ENCODE data around the gene KDM1B. TPM values are rescaled to one million over a fixed set of nuclear protein-coding genes. Genes with fewer than 3 reads are reported as not detected.
A peak's percentile ranks its signal among the peaks of the same experiment; 100 is the strongest.

The KDM1B gene
- total RNA-seq, 4 donors from 2014 or later: 14.5 to 29.9 (median 26.0) TPM

GRCh38 chr6:18160911-18161310 is 5.7 kb downstream of the KDM1B start:
- peak overlapping the region; percentile 55 to 76 (median 62) for H3K27ac ChIP-seq
- DNase-seq: no peak
- no peak for TF ChIP-seq CTCF (IDR thresholded peaks at IDR 0.05 in 4 of 5, conservative IDR thresholded peaks at IDR 0.05 in 1 of 5)
- TF ChIP-seq POLR2A (IDR thresholded peaks at IDR 0.05): no peak
- peaks cover 4 to 15% of the 10 kb centered on the region in 2 donors for H3K4me1 ChIP-seq
- no peaks in the 10 kb centered on the region for H3K27me3 ChIP-seq
- in situ Hi-C loops (cut with MboI; ENCODE audit: low sequenced_read_pairs in 4 of 4): no loop called here
- H3K4me3 ChIP-seq: no peak overlapping the region
- intact Hi-C loops (cut with DNase I; ENCODE audit: low total_unique reads): loop anchor here (5.0 kb wide), 1 partner anchor 56 kb away; no protein-coding TSS in a partner anchor
- H3K36me3 ChIP-seq: peaks cover 0 to 39% of the 10 kb centered on the region in 2 donors
- peak in 1 of 2 donors; percentile 8 for ATAC-seq
- no peaks in the 10 kb centered on the region for H3K9me3 ChIP-seq

GRCh38 chr6:18161431-18161830 is 6.2 kb downstream of the KDM1B start:
- intact Hi-C loops (cut with DNase I; ENCODE audit: low total_unique reads): loop anchor here (5.0 kb wide), 1 partner anchor 56 kb away; no protein-coding TSS in a partner anchor
- TF ChIP-seq CTCF (IDR thresholded peaks at IDR 0.05 in 4 of 5, conservative IDR thresholded peaks at IDR 0.05 in 1 of 5) (no peak), POLR2A (IDR thresholded peaks at IDR 0.05) (no peak)
- in situ Hi-C loops (cut with MboI; ENCODE audit: low sequenced_read_pairs in 4 of 4): no loop called here
- ATAC-seq: peak; percentile 95 to 97
- Histone ChIP-seq H3K27ac (peak overlapping the region; percentile 55 to 76 (median 62)), H3K4me3 (no peak overlapping the region), H3K36me3 (peaks cover 0 to 44% of the 10 kb centered on the region in 2 donors), H3K9me3 (no peaks in the 10 kb centered on the region), H3K27me3 (no peaks in the 10 kb centered on the region), H3K4me1 (peaks cover 0 to 11% of the 10 kb centered on the region in 2 donors)
- DNase-seq: peak; percentile 10 to 69

- TF ChIP-seq CTCF (IDR thresholded peaks at IDR 0.05 in 4 of 5, conservative IDR thresholded peaks at IDR 0.05 in 1 of 5) (no peak), POLR2A (IDR thresholded peaks at IDR 0.05) (no peak)
- intact Hi-C loops (cut with DNase I; ENCODE audit: low total_unique reads): loop anchor here (5.0 kb wide), 1 partner anchor 55 kb away; no protein-coding TSS in a partner anchor
- Histone ChIP-seq H3K27me3 (no peaks in the 10 kb centered on the region), H3K4me1 (peaks cover 0 to 11% of the 10 kb centered on the region in 2 donors), H3K9me3 (no peaks in the 10 kb centered on the region), H3K36me3 (peaks cover 0 to 54% of the 10 kb centered on the region in 2 donors), H3K4me3 (no peak overlapping the region), H3K27ac (peak overlapping the region in 2 of 4 donors; percentile 68 to 76)
- in situ Hi-C loops (cut with MboI; ENCODE audit: low sequenced_read_pairs in 4 of 4): no loop called here
- ATAC-seq (no peak), DNase-seq (no peak)
Measured at GRCh38 chr6:18162401-18162800, 7.2 kb downstream of the KDM1B start.

DNA sequence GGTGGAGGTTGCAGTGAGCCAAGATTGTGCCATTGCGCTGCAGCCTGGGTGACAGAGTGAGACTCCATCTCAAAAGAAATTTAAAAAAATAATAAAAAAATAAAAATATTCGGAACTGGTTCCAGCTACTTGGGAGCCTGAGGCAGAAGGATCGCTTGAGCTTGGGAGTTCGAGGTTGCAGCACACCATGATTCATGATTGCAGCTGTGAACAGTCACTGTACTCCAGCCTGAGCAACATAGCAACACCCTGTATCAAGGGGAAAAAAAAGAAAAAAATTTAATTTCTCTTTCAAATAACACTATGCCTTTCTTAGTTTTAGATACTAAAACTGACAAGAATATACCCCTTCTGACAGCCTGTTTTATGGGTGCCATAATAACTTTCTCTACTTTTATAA is 10.5 kb downstream of the KDM1B start:
- H3K4me1 ChIP-seq: peaks cover 0 to 10% of the 10 kb centered on the region in 2 donors
- no peaks in the 10 kb centered on the region for H3K9me3 ChIP-seq
- TF ChIP-seq CTCF (IDR thresholded peaks at IDR 0.05 in 4 of 5, conservative IDR thresholded peaks at IDR 0.05 in 1 of 5) (no peak), POLR2A (IDR thresholded peaks at IDR 0.05) (no peak)
- ATAC-seq: no peak
- in situ Hi-C loops (cut with MboI; ENCODE audit: low sequenced_read_pairs in 4 of 4) (no loop called here), intact Hi-C loops (cut with DNase I; ENCODE audit: low total_unique reads) (no loop called here)
- DNase-seq: no peak
- no peak overlapping the region for H3K27ac ChIP-seq
- H3K36me3 ChIP-seq: peaks cover 0 to 69% of the 10 kb centered on the region in 2 donors
- no peaks in the 10 kb centered on the region for H3K27me3 ChIP-seq
- H3K4me3 ChIP-seq: no peak overlapping the region
